K562 (cell line): ENCODE data around the gene HSPA1B. TPM values are rescaled to one million over a fixed set of nuclear protein-coding genes. Genes with fewer than 3 reads are reported as not detected.

Source experiments
- CXXC5 ChIP-seq: fragments of 250-450 bp; sonication (Bioruptor Pico); IDR thresholded peaks from 2 replicates; pipeline ENCODE4 v1.8.0; 2022; ENCODE audit warnings: inconsistent platforms, mild to moderate bottlenecking, moderate library complexity
- EZH2 ChIP-seq: IDR thresholded peaks from 2 replicates; pipeline ENCODE4 v1.6.1; 2012; ENCODE audit warnings: low read depth, mild to moderate bottlenecking, inconsistent platforms, low read length, borderline replicate concordance
- KAT2B ChIP-seq: IDR thresholded peaks from one replicate; pipeline ENCODE4 v1.6.1; 2012; ENCODE audit warnings: low read depth, mild to moderate bottlenecking, control low read depth, inconsistent platforms, low read length, moderate library complexity
- MCM3 ChIP-seq: fragments of 450-650 bp; IDR thresholded peaks from 2 replicates; pipeline ENCODE4 v1.6.1; 2016
- TCFL5 ChIP-seq: fragments of 250-450 bp; sonication (Bioruptor Pico); conservative IDR thresholded peaks from 2 replicates; pipeline ENCODE4 v1.6.1; 2021; ENCODE audit warnings: mild to moderate bottlenecking, moderate library complexity, matching md5 sums
- TEAD1 ChIP-seq, 2 experiments: fragments of 450-650 bp in 1 of 2; sonication (generic) in 1 of 2; formaldehyde crosslinking; IDR thresholded peaks; 2 replicates each; pipeline versions ENCODE4 v1.4.0 to v1.8.0; 2020 to 2022; ENCODE audit warnings: mild to moderate bottlenecking in 2 of 2, missing genetic modification reagents in 1 of 2
- ZFP1 ChIP-seq: fragments of 450-650 bp; formaldehyde crosslinking; IDR thresholded peaks from 2 replicates; pipeline ENCODE4 v1.4.0; 2020; ENCODE audit warnings: mild to moderate bottlenecking, mixed read lengths
- ZNF165 ChIP-seq: fragments of 250-450 bp; sonication (Bioruptor Pico); IDR thresholded peaks from 2 replicates; pipeline ENCODE4 v1.4.0; 2020; ENCODE audit warnings: borderline replicate concordance
- ZNF407 ChIP-seq: fragments of 450-650 bp; IDR thresholded peaks from 2 replicates; pipeline ENCODE4 v1.6.1; 2016; ENCODE audit warnings: low read depth
- ZNF764 ChIP-seq: fragments of 250-450 bp; sonication (Bioruptor Pico); IDR thresholded peaks from 2 replicates; pipeline ENCODE4 v1.4.0; 2020; ENCODE audit warnings: low read depth, mild to moderate bottlenecking, moderate library complexity
- polyA plus RNA-seq, 8 experiments: library from polyadenylated mRNA; depleted of rRNA in 4 of 8; stranded (reverse) in 5 of 8; unstranded in 3 of 8; fragments of >200 nt; fragmentation: Nextera tagmentation in 2 of 8; fragmentation: Illumina TruSeq in 1 of 8; extraction: Ambion mirVana in 2 of 8; extraction: Trizol in 1 of 8; gene quantifications; 2 replicates each; pipeline versions ENCODE4 v1.2.1 to v1.2.3, GENCODE V29; 2011 to 2014; ENCODE audit warnings: inconsistent platforms in 1 of 8, missing spikeins in 1 of 8
- total RNA-seq, 7 experiments: library from RNA; depleted of rRNA in 6 of 7; stranded (reverse); fragments of >200 nt in 6 of 7; fragmentation: Illumina TruSeq in 2 of 7; extraction: Trizol in 2 of 7; gene quantifications; 2 replicates each; pipeline versions ENCODE4 v1.2.1 to v1.2.3, GENCODE V29; 2011 to 2021; ENCODE audit warnings: low replicate concordance in 1 of 7

HSPA1B gene
- total and polyA plus RNA-seq, 9 of the 15 experiments (the other 6 are each of a cell fraction or from before 2014, with no cell fraction given): 0.27 to 227 (median 51.2) TPM

- TF ChIP-seq ZNF407 (no peak), EZH2 (no peak), ZNF165 (CRISPR knock-in tag) (no peak), TEAD1 (CRISPR knock-in tag; IDR thresholded peaks at IDR 0.05) (peak in 1 of 2 experiments; percentile 41; a peak in 1 of 4 replicates), ZNF764 (CRISPR knock-in tag) (no peak), CXXC5 (CRISPR knock-in tag) (no peak), MCM3 (no peak), TCFL5 (CRISPR knock-in tag) (no peak), KAT2B (no peak), ZFP1 (CRISPR knock-in tag) (no peak)
Observed at GRCh38 chr6:31794866-31795615, 32.5 kb upstream of the HSPA1B start (continued).
